IPS-18c (cell line): ENCODE data around the gene PTPRB.
"Not testable (repeated sequence)": the region's sequence is repeated elsewhere in the genome, so short reads cannot be mapped to it uniquely, and the experiment has no call there.

Experiments
- H3K4me3 ChIP-seq: 2 replicates; pipeline ENCODE4 v1.7.0; 2013; ENCODE audit warnings: low read depth, mild to moderate bottlenecking, low read length, moderate library complexity; ENCODE audit not compliant: insufficient read depth
- H3K9me3 ChIP-seq: one replicate; pipeline ENCODE4 v1.6.1; 2013; ENCODE audit warnings: mild to moderate bottlenecking, low read length, moderate library complexity; ENCODE audit not compliant: control insufficient read depth, insufficient read depth

Gene PTPRB

DNA sequence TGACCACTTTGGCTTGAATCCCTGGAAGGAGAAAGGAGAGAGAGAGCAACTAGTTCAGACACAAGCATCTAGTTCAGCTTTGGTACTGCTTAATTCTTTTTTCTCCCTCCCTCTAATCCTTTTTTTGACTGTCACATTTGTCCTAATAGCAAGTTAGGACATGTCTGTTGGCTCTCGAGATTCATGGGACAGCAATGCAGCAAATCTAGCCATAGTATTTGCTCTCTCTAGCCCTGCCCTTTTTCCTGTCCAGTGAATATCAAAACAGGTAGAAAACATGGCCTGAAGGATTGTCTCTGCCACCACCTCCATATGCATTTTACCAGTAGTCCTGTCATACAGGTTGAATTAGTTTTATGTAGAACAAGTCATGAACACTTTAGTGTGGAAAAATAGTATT lies 116.4 kb downstream of the PTPRB start:
- H3K9me3 ChIP-seq = no peaks in the 10 kb centered on the region

DNA sequence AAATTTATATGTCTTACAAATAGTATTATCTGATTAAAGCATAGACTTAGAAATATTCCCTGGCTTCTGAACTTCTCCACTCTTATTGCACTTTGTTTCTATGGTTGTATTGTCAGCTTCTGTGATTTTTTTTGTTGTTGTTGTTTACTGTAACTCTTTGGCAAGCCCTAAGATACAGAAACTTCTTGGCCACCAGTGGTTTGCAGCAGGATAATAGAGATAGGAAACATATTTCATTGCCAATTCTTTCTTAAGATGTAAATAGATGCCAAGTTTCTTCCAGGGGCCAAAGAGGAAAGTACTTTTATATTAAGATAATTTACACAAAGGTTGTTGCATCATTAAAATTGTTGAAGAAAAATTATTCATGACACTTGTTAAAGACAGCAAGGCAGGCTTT lies 123.8 kb downstream of the PTPRB start:
- Histone ChIP-seq H3K4me3 (no peak overlapping the region), H3K9me3 (peaks cover 2% of the 10 kb centered on the region)

More for the DNA sequence above, 116.4 kb downstream of the PTPRB start:
- H3K4me3 ChIP-seq = no peak overlapping the region

DNA sequence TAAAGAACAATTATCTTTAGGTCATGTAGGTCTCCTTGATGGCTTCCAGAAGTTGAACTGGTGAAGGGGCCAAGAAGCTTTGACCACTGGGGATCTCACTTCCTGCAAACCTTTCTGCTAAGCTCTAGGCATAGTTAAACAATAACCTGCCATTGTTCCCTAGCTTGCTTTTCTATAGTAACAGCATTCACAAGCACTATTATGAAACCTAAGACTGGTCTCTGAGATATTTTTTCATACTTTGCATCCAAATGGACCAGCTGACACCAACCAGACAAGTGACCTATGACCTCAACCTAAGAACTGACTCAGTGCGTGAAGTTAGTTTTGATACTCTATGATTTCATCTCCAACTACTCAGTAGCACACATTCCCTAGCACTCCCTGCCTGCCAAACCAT lies 129.1 kb downstream of the PTPRB start:
- Histone ChIP-seq H3K9me3 (peaks cover 2% of the 10 kb centered on the region), H3K4me3 (no peak overlapping the region)

DNA sequence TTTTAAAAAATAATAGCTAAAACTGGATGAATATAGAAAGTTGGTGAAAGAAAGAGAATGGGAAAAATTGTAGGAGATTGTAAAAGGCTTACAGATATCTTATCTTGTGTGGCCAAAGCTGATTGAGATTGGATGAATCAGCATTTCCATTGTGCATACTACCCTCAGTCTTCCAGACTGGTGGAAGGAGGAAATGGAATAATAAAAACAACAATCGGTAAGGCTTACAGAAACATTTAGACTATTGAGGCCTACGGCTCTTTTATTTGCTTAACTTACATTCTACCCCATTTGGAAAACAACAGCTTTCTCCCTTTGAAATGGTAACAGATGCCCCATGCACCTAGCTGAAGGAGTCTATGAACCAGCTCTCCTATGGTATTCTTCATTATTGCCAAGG lies 129.8 kb downstream of the PTPRB start:
- H3K9me3 ChIP-seq = peaks cover 2% of the 10 kb centered on the region
- H3K4me3 ChIP-seq = no peak overlapping the region

DNA sequence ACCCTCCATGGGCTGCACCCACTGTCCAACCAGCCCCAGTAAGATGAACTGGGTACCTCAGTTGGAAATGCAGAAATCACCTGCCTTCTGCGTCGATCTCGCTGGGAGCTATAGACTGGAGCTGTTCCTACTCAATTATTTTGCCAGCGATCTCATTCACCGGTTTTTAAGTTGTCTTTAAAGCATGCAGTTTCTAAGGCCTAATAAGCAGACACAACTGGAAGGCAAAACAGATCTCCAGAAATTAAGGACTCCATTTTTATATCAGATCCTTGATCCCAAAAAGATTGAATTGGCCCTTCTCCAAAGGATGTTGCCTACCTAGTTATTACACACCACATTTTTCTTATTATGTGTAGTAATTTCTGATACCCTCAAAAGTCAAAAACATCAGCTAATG lies 139.7 kb downstream of the PTPRB start:
- Histone ChIP-seq H3K4me3 (no peak overlapping the region), H3K9me3 (no peaks in the 10 kb centered on the region)

DNA sequence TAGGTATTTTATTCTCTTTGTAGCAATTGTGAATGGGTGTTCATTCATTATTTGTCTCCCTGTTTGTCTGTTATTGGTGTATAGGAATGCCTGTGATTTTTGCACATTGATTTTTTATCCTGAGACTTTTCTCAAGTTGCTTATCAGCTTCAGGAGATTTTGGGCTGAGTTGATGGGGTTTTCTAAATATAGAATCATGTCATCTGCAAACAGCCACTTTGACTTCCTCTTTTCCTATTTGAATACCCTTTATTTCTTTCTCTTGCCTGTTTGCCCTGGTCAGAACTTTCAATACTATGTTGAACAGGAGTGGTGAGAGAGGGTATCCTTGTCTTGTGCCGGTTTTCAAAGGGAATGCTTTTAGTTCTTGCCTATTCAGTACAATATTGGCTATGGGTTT lies 144.3 kb downstream of the PTPRB start:
- H3K4me3 ChIP-seq = not testable (repeated sequence)

DNA sequence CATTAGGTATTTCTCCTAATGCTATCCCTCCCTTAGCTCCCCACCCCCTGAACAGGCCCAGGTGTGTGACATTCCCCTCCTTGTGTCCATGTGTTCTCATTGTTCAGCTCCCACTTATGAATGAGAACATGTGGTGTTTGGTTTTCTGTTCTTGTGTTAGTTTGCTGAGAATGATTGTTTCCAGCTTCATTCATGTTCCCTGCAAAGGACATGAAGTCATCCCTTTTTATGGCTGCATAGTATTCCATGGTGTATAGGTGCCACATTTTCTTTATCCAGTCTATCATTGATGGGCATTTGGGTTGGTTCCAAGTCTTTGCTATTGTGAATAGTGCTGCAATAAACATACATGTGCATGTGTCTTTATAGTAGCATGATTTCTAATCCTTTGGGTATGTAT lies 146.3 kb downstream of the PTPRB start:
- not testable (repeated sequence) for H3K4me3 ChIP-seq, H3K9me3 ChIP-seq

More for the DNA sequence above, 144.3 kb downstream of the PTPRB start:
- H3K9me3 ChIP-seq = not testable (repeated sequence)

DNA sequence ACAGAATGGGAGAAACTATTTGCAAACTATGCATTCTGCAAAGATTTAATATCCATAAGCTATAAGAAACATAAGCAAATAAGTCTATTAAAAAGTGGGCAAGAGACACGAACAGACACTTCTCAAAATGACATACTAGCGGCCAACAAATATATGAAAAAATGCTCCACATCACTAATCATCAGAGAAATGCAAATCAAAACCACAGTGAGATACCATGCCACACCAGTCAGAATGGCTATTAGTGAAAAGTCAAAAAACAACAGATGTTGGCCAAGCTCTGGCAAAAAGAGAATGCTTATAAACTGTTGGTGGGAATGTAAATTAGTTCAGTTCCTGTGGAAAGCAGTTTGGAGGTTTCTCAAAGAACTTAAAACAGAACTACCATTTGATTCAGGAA lies 149.8 kb downstream of the PTPRB start:
- Histone ChIP-seq H3K4me3 (no peak overlapping the region), H3K9me3 (peaks cover 2% of the 10 kb centered on the region)

DNA sequence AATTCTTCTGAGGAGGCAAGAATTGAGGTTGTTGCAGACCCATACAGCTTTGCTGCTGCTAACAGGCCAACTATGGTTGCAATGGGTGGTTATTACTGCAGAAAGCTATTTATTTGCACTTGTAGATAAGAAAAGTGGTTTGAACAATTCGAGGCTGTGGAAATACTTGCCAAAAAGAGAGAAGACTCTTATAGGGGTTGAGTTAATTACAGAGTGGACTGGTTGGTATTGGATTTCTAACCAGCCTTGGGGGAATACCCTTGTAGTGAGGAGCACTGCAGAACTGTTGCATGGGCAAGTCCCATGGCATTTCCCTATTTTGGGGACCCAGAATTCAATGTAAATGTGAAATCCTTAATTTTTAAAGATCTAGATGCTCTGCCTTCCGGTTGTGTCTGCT lies 150.6 kb downstream of the PTPRB start:
- peaks cover 2% of the 10 kb centered on the region for H3K9me3 ChIP-seq

DNA sequence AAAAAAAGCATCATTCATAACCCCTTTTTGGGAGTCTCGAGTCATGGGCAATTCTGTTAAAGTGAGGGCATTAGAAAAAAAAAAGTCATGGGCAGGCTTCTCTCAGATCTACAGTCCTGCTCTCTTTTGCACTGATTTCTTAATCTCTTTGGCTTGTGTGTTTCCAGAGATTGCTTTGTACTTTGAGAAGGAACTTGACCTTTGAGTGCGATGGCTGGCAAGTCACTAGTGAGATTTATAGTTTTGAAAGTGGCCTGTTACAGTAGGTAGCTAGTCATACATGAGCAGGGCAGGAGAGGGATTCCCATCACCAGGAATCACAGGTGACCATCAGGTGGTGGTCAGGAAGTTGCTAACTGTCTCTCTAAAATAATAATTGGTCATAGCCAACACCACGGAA lies 151.5 kb downstream of the PTPRB start:
- no peak overlapping the region for H3K4me3 ChIP-seq
- H3K9me3 ChIP-seq = peaks cover 2% of the 10 kb centered on the region

More for the DNA sequence above, 150.6 kb downstream of the PTPRB start:
- no peak overlapping the region for H3K4me3 ChIP-seq

DNA sequence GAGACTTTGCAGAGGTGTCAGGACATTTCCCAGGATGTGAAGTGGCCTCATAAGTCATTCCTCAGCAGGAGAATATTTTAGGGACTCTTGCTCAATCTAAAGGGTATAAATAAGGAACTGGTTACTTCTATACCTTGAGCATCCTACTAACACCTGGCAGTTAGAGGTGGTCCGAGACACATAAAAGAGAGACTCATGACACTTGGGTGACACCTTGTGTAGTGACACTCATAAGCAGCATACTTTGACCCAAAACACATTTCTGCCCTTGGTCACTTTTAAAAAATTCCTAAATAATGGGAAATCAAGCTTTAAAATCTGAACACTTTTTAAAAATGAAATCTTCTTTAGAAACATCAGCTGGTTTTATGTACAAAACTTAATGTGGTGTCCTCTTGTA lies 152.8 kb downstream of the PTPRB start:
- H3K4me3 ChIP-seq = no peak overlapping the region
- peaks cover 2% of the 10 kb centered on the region for H3K9me3 ChIP-seq

DNA sequence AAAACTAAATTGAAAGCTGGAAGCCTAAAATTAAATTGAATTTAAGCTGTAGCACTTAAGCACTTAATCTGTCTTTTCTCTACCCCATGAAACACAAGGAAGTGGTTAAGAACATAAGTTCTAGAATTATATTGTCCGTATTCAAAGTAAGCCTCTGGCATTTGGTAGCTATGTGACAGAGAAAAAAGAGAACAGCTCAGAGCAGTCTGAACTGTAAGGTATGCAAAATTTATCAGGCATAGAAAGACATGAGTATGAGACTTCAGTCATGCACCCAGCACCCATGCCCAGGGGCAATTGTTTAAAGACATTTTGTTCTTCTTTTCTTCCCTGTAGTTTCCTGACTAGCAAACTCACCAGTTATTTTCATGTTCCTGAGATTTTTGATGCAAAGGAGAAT lies 154.5 kb downstream of the PTPRB start:
- no peak overlapping the region for H3K4me3 ChIP-seq
- no peaks in the 10 kb centered on the region for H3K9me3 ChIP-seq

DNA sequence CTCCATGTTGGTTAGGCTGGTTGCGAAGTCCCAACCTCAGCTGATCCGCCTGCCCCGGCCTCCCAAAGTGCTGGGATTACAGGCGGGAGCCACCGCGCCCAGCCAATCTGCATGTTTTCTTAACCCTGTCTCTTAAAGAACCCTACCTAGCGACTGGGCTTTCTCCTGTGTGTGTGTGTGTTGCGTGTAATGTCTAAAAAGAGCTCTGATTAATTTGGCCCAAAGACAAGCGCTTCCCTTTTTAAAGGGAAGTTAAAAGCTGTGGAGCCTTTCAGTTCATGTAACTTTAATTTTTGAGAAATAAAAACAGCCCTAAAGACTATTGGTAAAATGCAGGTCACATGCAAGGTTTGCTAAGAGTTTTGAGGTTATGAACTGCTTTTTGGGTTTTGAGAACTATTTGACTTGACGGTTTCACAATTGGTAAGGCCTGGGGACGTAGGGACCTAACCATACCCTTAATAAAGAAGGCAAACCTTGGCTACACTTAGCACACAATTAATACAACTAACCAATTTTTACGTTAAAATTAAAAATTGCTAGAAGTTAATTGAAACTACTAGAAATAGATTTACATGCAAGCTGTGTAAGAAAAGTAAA lies 167.9 kb downstream of the PTPRB start:
- Histone ChIP-seq H3K4me3 (no peak overlapping the region), H3K9me3 (no peaks in the 10 kb centered on the region)

DNA sequence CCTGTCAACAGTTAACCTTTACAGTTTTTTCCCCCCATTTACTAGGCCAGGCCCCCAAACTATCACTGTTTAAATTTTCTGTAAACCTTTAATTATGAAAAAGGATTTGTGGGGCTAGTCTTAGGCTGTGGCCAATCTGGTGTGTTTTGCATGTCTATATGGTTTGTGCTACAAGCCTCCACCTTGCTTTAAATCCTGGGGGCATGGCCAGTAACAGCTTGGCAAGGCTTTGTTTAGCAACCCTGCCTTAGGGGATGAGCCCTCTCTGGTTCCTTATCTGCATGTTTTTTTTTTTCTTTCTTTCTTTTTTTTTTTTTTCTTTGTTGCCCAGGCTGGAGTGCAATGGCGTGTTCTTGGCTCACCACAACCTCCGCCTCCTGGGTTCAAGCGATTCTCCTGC lies 168.5 kb downstream of the PTPRB start:
- H3K4me3 ChIP-seq = no peak overlapping the region

DNA sequence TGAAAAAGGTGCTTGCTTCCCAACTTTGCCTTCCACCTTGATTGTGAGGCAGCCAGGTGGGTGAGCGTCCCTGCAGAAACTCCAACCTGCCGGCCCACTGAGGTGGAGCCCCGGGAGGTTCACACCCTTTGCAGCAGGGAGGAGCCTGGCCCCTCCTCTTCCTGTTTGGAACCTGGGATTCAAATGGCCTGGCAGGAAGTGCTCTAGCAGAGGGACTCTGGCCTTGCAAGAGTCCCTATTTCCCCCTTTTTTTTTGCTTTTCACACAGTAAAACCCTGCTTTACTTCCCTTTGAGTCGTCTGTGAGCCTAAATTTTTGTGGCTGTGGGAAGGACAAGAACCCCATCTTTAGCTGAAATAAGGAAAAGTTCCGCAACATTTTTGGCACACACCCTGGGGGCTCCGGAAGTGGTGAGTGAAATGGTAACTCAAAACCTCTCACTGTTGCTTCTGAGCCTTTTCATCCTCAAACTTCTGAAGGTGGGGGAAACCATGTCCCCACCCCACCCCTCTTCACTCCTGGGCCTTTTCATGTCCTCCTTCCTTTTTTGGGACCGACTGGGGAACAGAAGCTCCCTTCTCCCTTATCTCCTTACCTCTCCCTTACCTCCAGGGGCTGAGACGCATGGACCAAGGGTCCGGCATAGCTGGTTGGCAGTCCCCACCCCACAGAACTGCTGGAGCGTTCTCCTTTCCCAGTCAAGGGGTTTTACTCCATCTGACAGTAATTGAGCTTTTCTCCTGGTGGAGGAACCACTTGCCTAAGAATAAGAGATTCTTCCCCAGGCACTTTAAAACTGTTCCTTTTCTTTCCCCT lies 169.1 kb downstream of the PTPRB start:
- Histone ChIP-seq H3K4me3 (peak overlapping the region; percentile 20; the same call in 1 of the 2 replicates), H3K9me3 (peaks cover 2% of the 10 kb centered on the region)

More for the DNA sequence above, 168.5 kb downstream of the PTPRB start:
- peaks cover 1% of the 10 kb centered on the region for H3K9me3 ChIP-seq

DNA sequence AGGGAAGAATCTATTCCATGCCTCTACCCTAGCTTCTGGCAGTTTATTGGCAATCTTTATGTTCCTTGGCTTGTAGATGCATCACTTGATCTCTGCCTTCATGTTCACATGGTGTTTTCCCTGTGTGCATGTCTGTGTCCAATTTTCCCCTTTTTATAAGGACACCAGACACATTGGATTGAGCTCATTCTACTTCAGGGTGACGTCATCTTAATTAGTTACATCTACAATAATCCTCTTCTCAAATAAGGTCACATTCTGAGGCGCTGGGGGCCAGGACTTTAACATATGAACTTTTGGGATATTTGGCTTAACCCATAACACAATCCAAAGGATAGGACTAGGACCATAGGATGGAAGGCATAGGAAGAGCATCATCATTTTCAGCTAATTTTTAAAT lies 169.8 kb downstream of the PTPRB start:
- no peak overlapping the region for H3K4me3 ChIP-seq
- H3K9me3 ChIP-seq = peaks cover 2% of the 10 kb centered on the region

DNA sequence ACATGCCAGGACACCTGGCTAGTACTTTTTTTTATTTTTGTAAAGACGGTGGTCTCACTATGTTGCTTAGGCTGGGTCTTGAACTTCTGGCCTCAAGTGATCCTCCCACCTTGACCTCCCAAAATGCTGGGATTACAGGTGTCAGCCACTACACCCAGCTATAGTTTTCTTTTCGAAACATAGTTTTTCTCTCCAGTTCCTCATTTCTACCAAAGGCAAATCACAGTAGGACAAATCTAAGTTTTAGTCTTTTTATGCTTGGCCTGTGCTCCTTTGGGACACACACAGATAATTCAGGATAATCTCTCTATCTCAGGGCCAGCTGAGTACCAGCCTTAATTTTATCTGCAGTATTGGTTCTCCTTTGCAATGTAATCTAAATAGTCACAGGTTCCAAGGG lies 170.5 kb downstream of the PTPRB start:
- Histone ChIP-seq H3K4me3 (no peak overlapping the region), H3K9me3 (peaks cover 2% of the 10 kb centered on the region)
